GM12872 (cell line): ENCODE results near the gene C22orf23.

Experiments
- TF ChIP-seq, protein P1 (sequence below): IDR thresholded peaks from 3 replicates; pipeline ENCODE4 v1.5.1; 2011; ENCODE audit warnings: low read depth, mild to moderate bottlenecking, low read length, moderate library complexity; ENCODE audit not compliant: insufficient read depth

C22orf23 gene

DNA sequence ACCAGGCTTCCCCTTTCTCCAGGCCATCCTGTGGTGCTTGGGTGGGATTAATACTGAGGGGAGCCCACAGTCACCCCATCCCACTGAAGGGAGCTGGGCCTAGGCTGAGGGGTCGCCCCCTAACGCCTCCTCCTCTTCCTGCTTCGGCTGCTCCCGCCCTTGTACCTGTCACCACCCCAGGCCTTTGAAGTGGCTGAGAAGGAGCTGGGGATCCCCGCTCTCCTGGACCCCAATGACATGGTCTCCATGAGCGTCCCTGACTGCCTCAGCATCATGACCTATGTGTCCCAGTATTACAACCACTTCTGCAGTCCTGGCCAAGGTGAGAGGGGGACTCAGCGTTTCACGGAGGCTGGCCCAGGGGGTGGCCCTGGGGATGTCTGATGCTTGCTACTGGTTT is 41.2 kb downstream of the C22orf23 start:
- TF ChIP-seq, protein P1, sequence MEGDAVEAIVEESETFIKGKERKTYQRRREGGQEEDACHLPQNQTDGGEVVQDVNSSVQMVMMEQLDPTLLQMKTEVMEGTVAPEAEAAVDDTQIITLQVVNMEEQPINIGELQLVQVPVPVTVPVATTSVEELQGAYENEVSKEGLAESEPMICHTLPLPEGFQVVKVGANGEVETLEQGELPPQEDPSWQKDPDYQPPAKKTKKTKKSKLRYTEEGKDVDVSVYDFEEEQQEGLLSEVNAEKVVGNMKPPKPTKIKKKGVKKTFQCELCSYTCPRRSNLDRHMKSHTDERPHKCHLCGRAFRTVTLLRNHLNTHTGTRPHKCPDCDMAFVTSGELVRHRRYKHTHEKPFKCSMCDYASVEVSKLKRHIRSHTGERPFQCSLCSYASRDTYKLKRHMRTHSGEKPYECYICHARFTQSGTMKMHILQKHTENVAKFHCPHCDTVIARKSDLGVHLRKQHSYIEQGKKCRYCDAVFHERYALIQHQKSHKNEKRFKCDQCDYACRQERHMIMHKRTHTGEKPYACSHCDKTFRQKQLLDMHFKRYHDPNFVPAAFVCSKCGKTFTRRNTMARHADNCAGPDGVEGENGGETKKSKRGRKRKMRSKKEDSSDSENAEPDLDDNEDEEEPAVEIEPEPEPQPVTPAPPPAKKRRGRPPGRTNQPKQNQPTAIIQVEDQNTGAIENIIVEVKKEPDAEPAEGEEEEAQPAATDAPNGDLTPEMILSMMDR, result no peak

DNA sequence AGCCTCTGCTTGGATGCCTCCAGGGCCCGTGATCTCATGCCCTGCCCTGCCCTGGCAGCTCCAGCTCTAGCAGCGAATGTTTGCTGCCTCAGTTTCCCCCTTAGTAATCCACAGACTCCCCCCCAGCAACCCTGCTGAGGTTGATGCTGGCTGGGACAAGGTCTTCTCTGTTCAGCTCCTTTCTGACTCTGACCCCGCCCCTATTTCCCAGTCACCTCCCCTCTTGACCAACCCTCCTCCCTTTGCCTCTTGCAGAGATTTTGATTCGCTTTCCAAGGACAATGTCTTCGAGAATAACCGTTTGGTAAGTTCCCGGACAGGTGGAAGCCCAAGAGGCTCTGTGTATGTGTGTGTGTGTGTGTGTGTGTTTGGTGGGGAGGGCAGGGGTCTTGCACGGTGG is 41.7 kb downstream of the C22orf23 start:
- TF ChIP-seq, protein P1, result no peak

DNA sequence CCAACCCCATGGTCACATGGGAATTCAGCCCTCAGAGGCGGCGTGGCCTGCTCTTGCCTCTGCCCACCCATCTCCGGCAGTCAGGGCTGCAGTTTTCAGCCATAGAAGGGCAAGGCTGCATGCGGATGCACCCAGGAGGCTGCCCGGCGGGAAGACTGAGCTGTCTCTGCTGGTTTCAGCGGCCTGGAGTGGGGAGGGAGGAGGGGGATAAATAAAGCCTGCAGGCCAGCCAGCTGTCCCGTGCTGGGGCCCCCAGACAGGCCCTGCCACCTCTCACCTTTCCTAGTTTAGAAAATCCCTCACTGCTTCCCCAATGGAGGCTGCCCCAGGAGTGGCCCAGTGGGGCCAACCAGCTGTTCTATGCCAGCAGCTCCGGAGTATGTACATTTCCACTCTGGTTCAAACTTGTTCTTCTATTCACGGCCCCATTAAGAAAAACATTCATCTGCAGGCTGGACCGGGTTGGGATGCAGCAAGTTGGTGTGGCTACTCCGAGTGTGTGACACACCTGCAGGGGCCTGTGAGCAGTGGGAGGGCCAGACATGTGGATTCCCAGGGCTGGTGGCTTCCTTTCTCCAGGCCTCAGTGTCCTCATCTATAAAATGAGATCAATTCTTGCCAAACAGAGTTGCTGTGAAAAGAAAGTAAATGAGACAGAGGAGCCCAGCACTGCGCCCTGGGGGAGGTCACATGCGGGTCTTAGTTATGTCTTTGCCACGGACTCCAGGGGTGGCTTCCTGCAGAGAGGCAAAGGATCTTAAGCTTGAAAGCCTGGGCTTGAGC is 42.3 kb downstream of the C22orf23 start:
- TF ChIP-seq, protein P1, result no peak

DNA sequence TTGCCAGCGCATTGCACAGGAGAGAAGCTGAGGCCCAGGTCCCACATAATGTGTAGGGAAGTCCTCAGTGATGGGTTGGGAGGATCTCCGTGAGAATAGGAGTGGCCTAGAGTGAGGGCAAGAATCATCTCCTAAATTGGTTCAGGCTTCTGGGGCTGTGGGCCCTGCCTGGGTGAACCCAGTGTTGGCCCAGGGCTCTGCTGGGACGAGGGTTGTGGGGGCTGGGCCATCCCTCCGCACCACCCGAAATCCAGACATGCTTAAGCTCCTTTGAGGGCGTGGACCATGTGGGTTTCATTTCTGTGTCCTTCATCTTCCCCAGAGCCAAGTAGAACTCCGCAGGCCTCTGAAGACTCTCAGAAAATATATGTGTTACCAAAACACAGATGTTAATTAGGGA is 43.6 kb downstream of the C22orf23 start:
- TF ChIP-seq, protein P1, result no peak

DNA sequence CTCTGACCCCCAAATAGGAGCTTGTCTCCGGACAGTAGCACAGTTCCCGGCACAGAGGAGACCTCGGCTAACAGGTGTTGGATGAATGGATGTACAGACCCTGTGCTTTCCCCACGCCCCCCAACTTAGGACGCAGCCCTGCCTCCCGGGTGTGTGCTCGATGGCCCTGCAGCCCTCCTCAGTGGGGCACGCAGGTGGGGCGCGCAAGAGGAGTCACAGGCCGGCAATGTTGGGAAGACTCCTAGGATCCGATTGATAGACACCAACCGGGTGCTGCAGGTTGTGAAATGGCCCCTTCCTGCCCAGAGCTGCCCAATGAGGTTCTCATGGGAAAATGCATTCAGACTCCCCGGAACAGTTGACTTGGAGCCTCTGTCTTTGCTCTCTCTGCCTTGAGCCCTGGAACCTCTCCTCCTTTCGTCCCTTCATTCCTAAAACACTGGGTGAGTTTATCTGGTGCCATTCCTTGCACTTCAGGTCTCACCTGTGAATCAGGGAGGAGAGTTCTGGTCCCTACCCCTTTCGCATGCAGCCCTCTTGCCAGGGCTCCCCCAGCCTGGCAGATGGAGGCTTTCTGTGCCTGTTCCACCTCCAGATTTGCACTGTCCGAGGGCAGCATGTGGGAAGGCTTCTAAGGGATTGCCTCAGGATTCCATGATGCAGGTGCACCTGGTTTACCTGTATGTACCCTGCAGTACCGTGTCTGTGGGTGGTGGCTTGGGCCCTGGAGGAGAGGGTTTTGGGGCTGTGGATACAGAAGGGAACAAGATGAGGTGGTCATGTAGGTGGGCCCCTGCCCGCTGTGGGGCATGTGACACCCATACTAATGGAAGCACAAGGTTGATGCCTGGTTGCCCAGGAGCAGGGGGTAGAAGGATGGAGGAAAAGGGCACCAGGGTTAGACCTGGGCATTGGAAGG is 46.1 kb downstream of the C22orf23 start:
- TF ChIP-seq, protein P1, result no peak

DNA sequence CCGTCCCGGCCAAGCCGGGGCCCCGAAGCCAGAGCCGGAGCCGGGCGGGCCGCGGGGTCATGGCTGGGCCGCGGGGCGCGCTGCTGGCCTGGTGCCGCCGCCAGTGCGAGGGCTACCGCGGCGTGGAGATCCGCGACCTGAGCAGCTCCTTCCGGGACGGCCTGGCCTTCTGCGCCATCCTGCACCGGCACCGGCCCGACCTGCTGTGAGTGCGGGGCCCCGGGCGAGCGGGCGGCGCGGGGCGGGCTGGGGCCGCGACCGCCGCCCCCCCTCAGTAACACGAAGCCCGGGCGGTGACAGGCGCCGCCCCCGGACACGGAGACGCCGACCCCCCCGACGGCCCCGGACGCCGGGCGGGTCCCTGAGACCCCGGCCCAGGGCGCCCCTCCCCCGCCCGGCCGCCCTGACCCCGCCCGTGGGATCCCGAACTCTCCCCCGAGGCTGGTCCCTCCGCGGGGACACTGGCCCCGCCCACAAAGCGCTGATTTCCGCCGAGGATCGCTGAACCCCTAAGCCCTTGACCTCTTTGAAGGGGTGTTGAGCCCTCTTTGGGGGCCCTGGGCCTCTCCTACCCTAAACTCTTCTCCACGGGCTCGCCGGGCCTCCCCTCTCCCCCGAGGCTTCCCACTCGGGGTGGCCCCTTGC is 46.9 kb downstream of the C22orf23 start:
- TF ChIP-seq, protein P1, result no peak
